K562 (cell line): ENCODE results near the gene SPAG9. TPM values are rescaled to one million over a fixed set of nuclear protein-coding genes. Genes with fewer than 3 reads are reported as not detected.

ENCODE experiments used
- ATAC-seq: fragments of 200-7000 bp; cut with Tn5 transposase; 3 replicates; pipeline ENCODE4 v1.9.1; 2020; ENCODE audit warnings: moderate library complexity
- BruUV-seq: library from RNA; stranded (reverse); fragments of 400-500 nt; replicated peaks from 2 replicates; lab custom pipeline; 2021; lab: Mats Ljungman, UMichigan
- CTCF ChIA-PET: fragments of 300-600 bp; formaldehyde crosslinking; extraction: SDS; loops from one replicate; lab custom pipeline; 2021; ENCODE audit warnings: low intra/inter-chr PET ratio; lab: Yijun Ruan, JAX
- POLR2A ChIA-PET: fragments of 300-600, 350-650 bp; sonication (Branson Sonifier 250); formaldehyde crosslinking; extraction: SDS; loops from one replicate; lab custom pipeline; 2021; ENCODE audit warnings: antibody characterized with exemption, inconsistent platforms; lab: Yijun Ruan, JAX
- DNase-seq, 4 experiments: peaks; one replicate each; pipeline versions ENCODE4 v3.0.0 to v3.0.0-alpha.2; 2011 to 2018; ENCODE audit warnings: low spot score in 3 of 4, mixed read lengths in 3 of 4; ENCODE audit errors: extremely low read depth in 1 of 4
- FAIRE-seq: peaks from 2 replicates; lab custom pipeline; 2011; peaks lifted over from hg19 to GRCh38; lab: Jason Lieb, UNC
- H2AFZ ChIP-seq: 2 replicates; pipeline ENCODE4 v1.6.0; 2011; ENCODE audit warnings: low read depth, low read length, control low read depth, inconsistent platforms
- H3K27ac ChIP-seq: fragments of 200-600 bp; 3 replicates; pipeline ENCODE4 v1.8.0; 2011; ENCODE audit warnings: low read depth, mild to moderate bottlenecking, control low read depth, inconsistent platforms, low read length, moderate library complexity, mixed read lengths; ENCODE audit errors: extremely low read depth
- H3K27me3 ChIP-seq, 2 experiments: fragments of 300-600 bp in 1 of 2; 2 replicates in 1 of 2; 3 replicates in 1 of 2; pipeline versions ENCODE4 v1.6.0 to v1.8.0; 2011; ENCODE audit warnings: inconsistent platforms in 2 of 2, low read length in 2 of 2, mild to moderate bottlenecking in 1 of 2, mixed read lengths in 1 of 2, moderate library complexity in 1 of 2; ENCODE audit not compliant: control insufficient read depth in 2 of 2, insufficient read depth in 2 of 2
- H3K36me3 ChIP-seq: fragments of 300-600 bp; 3 replicates; pipeline ENCODE4 v1.8.0; 2011; ENCODE audit warnings: mild to moderate bottlenecking, low read length, inconsistent platforms; ENCODE audit not compliant: control insufficient read depth, insufficient read depth
- H3K4me1 ChIP-seq, 2 experiments: fragments of 200-600 bp in 1 of 2; replicated peaks in 1 of 2; 2 replicates in 1 of 2; 3 replicates in 1 of 2; pipeline versions ENCODE4 v1.5.1 to v1.8.0; 2011; ENCODE audit warnings: inconsistent platforms in 2 of 2, low read length in 2 of 2, mild to moderate bottlenecking in 1 of 2, mixed read lengths in 1 of 2, moderate library complexity in 1 of 2; ENCODE audit not compliant: control insufficient read depth in 2 of 2, insufficient read depth in 2 of 2
- H3K4me2 ChIP-seq: 2 replicates; pipeline ENCODE4 v1.6.1; 2011; ENCODE audit warnings: low read length, control low read depth, inconsistent platforms, mixed read lengths; ENCODE audit not compliant: insufficient read depth
- H3K4me3 ChIP-seq: fragments of 200-600 bp; sonication (generic), shearing (Covaris generic); 2 replicates; pipeline ENCODE4 v1.5.1; 2016; ENCODE audit warnings: control low read depth, inconsistent platforms
- H3K79me2 ChIP-seq: fragments of 200-600 bp; 3 replicates; pipeline ENCODE4 v1.8.0; 2011; ENCODE audit warnings: low read length, inconsistent platforms; ENCODE audit not compliant: control insufficient read depth, insufficient read depth
- H3K9ac ChIP-seq, 2 experiments: 2 replicates each; pipeline versions ENCODE4 v1.6.0 to v1.6.1; 2011; ENCODE audit warnings: low read depth in 2 of 2, low read length in 2 of 2, control low read depth in 1 of 2, inconsistent platforms in 1 of 2, mild to moderate bottlenecking in 1 of 2, mixed read lengths in 1 of 2; ENCODE audit not compliant: insufficient read depth in 1 of 2
- H3K9me1 ChIP-seq: one replicate; pipeline ENCODE4 v1.6.0; 2011; ENCODE audit warnings: inconsistent platforms, mild to moderate bottlenecking, low read length, moderate library complexity; ENCODE audit not compliant: control insufficient read depth, insufficient read depth
- H3K9me3 ChIP-seq: replicated peaks from 2 replicates; pipeline ENCODE4 v1.5.1; 2011; ENCODE audit warnings: low read depth, low read length, inconsistent platforms; ENCODE audit not compliant: control insufficient read depth, insufficient read depth
- H4K20me1 ChIP-seq: replicated peaks from 2 replicates; pipeline ENCODE4 v1.6.1; 2011; ENCODE audit warnings: low read length, inconsistent platforms, mixed read lengths; ENCODE audit not compliant: control insufficient read depth, insufficient read depth
- ATF4 ChIP-seq: fragments of 450-650 bp; formaldehyde crosslinking; IDR thresholded peaks from 2 replicates; pipeline ENCODE4 v1.4.0; 2022; ENCODE audit warnings: mild to moderate bottlenecking, moderate library complexity
- BCLAF1 ChIP-seq, 2 experiments: fragments of 450-650 bp in 1 of 2; IDR thresholded peaks; 2 replicates each; pipeline ENCODE4 v1.6.1; 2011 to 2017; ENCODE audit warnings: low read depth in 2 of 2, antibody characterized with exemption in 1 of 2, borderline replicate concordance in 1 of 2, low read length in 1 of 2, mild to moderate bottlenecking in 1 of 2, mixed read lengths in 1 of 2; ENCODE audit not compliant: control insufficient read depth in 1 of 2
- E2F3 ChIP-seq: fragments of 250-450 bp; sonication (Bioruptor Pico); IDR thresholded peaks from 2 replicates; pipeline ENCODE4 v1.4.0; 2020; ENCODE audit warnings: mild to moderate bottlenecking
- JUNB ChIP-seq: fragments of 450-650 bp; formaldehyde crosslinking; conservative IDR thresholded peaks from 2 replicates; pipeline ENCODE4 v1.4.0; 2020; ENCODE audit warnings: mild to moderate bottlenecking
- WGBS: fragments of 100-300 bp; shearing (Covaris generic); methylation state at CpG from one replicate; pipeline ENCODE4 v1.1.6; 2016; ENCODE audit warnings: low coverage, mixed read lengths; ENCODE audit not compliant: insufficient coverage; ENCODE audit errors: missing lambda C conversion rate; 5-methylcytosine and 5-hydroxymethylcytosine counted together
- in situ Hi-C: fragments of 300-500 bp; cut with MboI; formaldehyde crosslinking; loops from 4 replicates; pipeline ENCODE4 v1.15.0; 2018; ENCODE audit warnings: inconsistent platforms, mixed read lengths
- intact Hi-C: fragments of 100-400 bp; cut with micrococcal nuclease; formaldehyde crosslinking; loops from 2 replicates; pipeline ENCODE4 v1.14.2; 2022
- polyA plus RNA-seq, 8 experiments: library from polyadenylated mRNA; depleted of rRNA in 4 of 8; stranded (reverse) in 5 of 8; unstranded in 3 of 8; fragments of >200 nt; fragmentation: Nextera tagmentation in 2 of 8; fragmentation: Illumina TruSeq in 1 of 8; extraction: Ambion mirVana in 2 of 8; extraction: Trizol in 1 of 8; gene quantifications; 2 replicates each; pipeline versions ENCODE4 v1.2.1 to v1.2.3, GENCODE V29; 2011 to 2014; ENCODE audit warnings: inconsistent platforms in 1 of 8, missing spikeins in 1 of 8
- total RNA-seq, 7 experiments: library from RNA; depleted of rRNA in 6 of 7; stranded (reverse); fragments of >200 nt in 6 of 7; fragmentation: Illumina TruSeq in 2 of 7; extraction: Trizol in 2 of 7; gene quantifications; 2 replicates each; pipeline versions ENCODE4 v1.2.1 to v1.2.3, GENCODE V29; 2011 to 2021; ENCODE audit warnings: low replicate concordance in 1 of 7

Gene SPAG9
- total and polyA plus RNA-seq, 9 of the 15 experiments (the other 6 are each of a cell fraction or from before 2014, with no cell fraction given) = 12.2 to 99.2 (median 58.2) TPM

- POLR2A ChIA-PET = no interaction called here
- no peaks in the 10 kb centered on the region for H4K20me1 ChIP-seq
- H3K79me2 ChIP-seq = no peaks in the 10 kb centered on the region
- intact Hi-C loops = no loop called here
- no peak overlapping the region for H2AFZ ChIP-seq
- no peaks in the 10 kb centered on the region for H3K9me3 ChIP-seq
- ATAC-seq = no peak
- no peak overlapping the region for H3K4me3 ChIP-seq
- no peak for FAIRE-seq
- TF ChIP-seq JUNB (CRISPR knock-in tag) (no peak), E2F3 (CRISPR knock-in tag) (no peak), ATF4 (CRISPR knock-in tag) (no peak), BCLAF1 (IDR thresholded peaks at IDR 0.05; ENCODE audit: borderline replicate concordance in 1 of 2, control insufficient read depth in 1 of 2, low read depth in 2 of 2, low read length in 1 of 2) (no peak)
- TF ChIP-seq, all 486 proteins: peak for 0
- Histone ChIP-seq H3K27ac (no peak overlapping the region), H3K4me2 (no peak overlapping the region), H3K4me1 (peaks cover 0 to 24% of the 10 kb centered on the region in 2 experiments; a peak in 2 of 5 replicates), H3K36me3 (no peaks in the 10 kb centered on the region), H3K9ac (no peak overlapping the region), H3K27me3 (no peaks in the 10 kb centered on the region), H3K9me1 (no peaks in the 10 kb centered on the region)
- DNase-seq = no peak
- 34% methylated on average over 7 of the region's 7 CpGs for WGBS
- CTCF ChIA-PET = no interaction called here
- BruUV-seq = no TSS peak
- in situ Hi-C loops = no loop called here
Measured at GRCh38 chr17:50917418-50917743, 203.3 kb downstream of the SPAG9 start.
